Panc1 (cell line): ENCODE results near the gene ATP1A3. TPM values are rescaled to one million over a fixed set of nuclear protein-coding genes. Genes with fewer than 3 reads are reported as not detected.

Source experiments
- ATAC-seq: fragments of 200-7000 bp; cut with Tn5 transposase; 2 replicates; pipeline ENCODE4 v1.9.1; 2020; ENCODE audit warnings: mild to moderate bottlenecking, moderate library complexity
- BruUV-seq: library from RNA; stranded (reverse); fragments of 400-500 nt; replicated peaks from 2 replicates; lab custom pipeline; 2021; lab: Mats Ljungman, UMichigan
- CTCF ChIA-PET: fragments of 300-600 bp; sonication (Branson Sonifier 250); formaldehyde crosslinking; loops from one replicate; lab custom pipeline; 2022; ENCODE audit warnings: antibody characterized with exemption; lab: Charles Lee
- POLR2A ChIA-PET: fragments of 300-600 bp; sonication (Branson Sonifier 250); formaldehyde crosslinking; loops from one replicate; lab custom pipeline; 2022; ENCODE audit warnings: antibody characterized with exemption; lab: Charles Lee
- DNase-seq: peaks from one replicate; pipeline ENCODE4 v3.0.0-alpha.2; 2010; ENCODE audit warnings: low read depth, low spot score
- H3K27ac ChIP-seq: 2 replicates; pipeline ENCODE4 v1.5.1; 2011; ENCODE audit warnings: mild to moderate bottlenecking, low read length, inconsistent platforms
- H3K27me3 ChIP-seq: fragments of 200-500 bp; sonication (Bioruptor generic); 2 replicates; pipeline ENCODE4 v1.6.0; 2014; ENCODE audit warnings: low read length, inconsistent platforms; ENCODE audit not compliant: control insufficient read depth, insufficient read depth
- H3K36me3 ChIP-seq: fragments of 200-500 bp; sonication (Bioruptor generic); 2 replicates; pipeline ENCODE4 v1.5.1; 2014; ENCODE audit warnings: inconsistent platforms, mild to moderate bottlenecking, low read length, moderate library complexity; ENCODE audit not compliant: control insufficient read depth, insufficient read depth
- H3K4me1 ChIP-seq: 2 replicates; pipeline ENCODE4 v1.5.1; 2011; ENCODE audit warnings: inconsistent platforms, mild to moderate bottlenecking, low read length, moderate library complexity; ENCODE audit not compliant: control insufficient read depth, insufficient read depth
- H3K4me3 ChIP-seq, 2 experiments: 2 replicates each; pipeline ENCODE4 v1.5.1; 2011 to 2012; ENCODE audit warnings: low read depth in 2 of 2, low read length in 2 of 2, mild to moderate bottlenecking in 2 of 2, inconsistent platforms in 1 of 2, moderate library complexity in 1 of 2
- H3K9me3 ChIP-seq: fragments of 200-500 bp; sonication (Bioruptor generic); 2 replicates; pipeline ENCODE4 v1.5.1; 2014; ENCODE audit warnings: low read depth, mild to moderate bottlenecking, inconsistent platforms, low read length, moderate library complexity; ENCODE audit not compliant: control insufficient read depth, insufficient read depth
- CTCF ChIP-seq: fragments of 450-650 bp; IDR thresholded peaks from 2 replicates; pipeline ENCODE4 v1.5.1; 2017; ENCODE audit warnings: mild to moderate bottlenecking
- POLR2AphosphoS5 ChIP-seq: IDR thresholded peaks from 2 replicates; pipeline ENCODE4 v1.6.1; 2012; ENCODE audit warnings: mild to moderate bottlenecking, low read depth, low read length, moderate library complexity
- SIN3A ChIP-seq: IDR thresholded peaks from 2 replicates; pipeline ENCODE4 v1.6.1; 2012; ENCODE audit warnings: low read depth, mild to moderate bottlenecking, low read length, moderate library complexity, borderline replicate concordance; ENCODE audit not compliant: insufficient read depth
- TCF7L2 ChIP-seq: IDR thresholded peaks from 2 replicates; pipeline ENCODE4 v1.6.1; 2011; ENCODE audit warnings: mild to moderate bottlenecking, low read depth, low read length, inconsistent platforms
- in situ Hi-C: cut with HindIII; loops from 2 replicates; pipeline ENCODE4 v1.10.0; 2016; ENCODE audit warnings: low sequenced_read_pairs, low pct_unique_long_range_greater_than_20kb
- intact Hi-C: fragments of 100-400 bp; cut with micrococcal nuclease; formaldehyde crosslinking; loops from one replicate; pipeline ENCODE4 v1.10.0; 2022; ENCODE audit not compliant: unreplicated experiment
- total RNA-seq: library from RNA; stranded (reverse); gene quantifications from one replicate; pipeline ENCODE4 v1.2.1, GENCODE V29; 2021; ENCODE audit not compliant: unreplicated experiment
- TF ChIP-seq, protein P1 (sequence below), 2 experiments: IDR thresholded peaks; 2 replicates each; pipeline ENCODE4 v1.6.1; 2011 to 2012; ENCODE audit warnings: low read depth in 2 of 2, control low read depth in 1 of 2, low read length in 1 of 2, mild to moderate bottlenecking in 1 of 2, moderate library complexity in 1 of 2; ENCODE audit not compliant: insufficient read depth in 1 of 2

The ATP1A3 gene
- total RNA-seq, 1 experiment from 2014 or later: 4.9 TPM

- CTCF ChIA-PET: no interaction called here
- no TSS peak for BruUV-seq
- Histone ChIP-seq H3K36me3 (no peaks in the 10 kb centered on the region), H3K9me3 (no peaks in the 10 kb centered on the region), H3K27me3 (no peaks in the 10 kb centered on the region), H3K27ac (no peak overlapping the region), H3K4me3 (no peak overlapping the region), H3K4me1 (no peaks in the 10 kb centered on the region)
- POLR2A ChIA-PET: no interaction called here
- intact Hi-C loops: no loop called here
- no peak for DNase-seq
- in situ Hi-C loops: no loop called here
- TF ChIP-seq TCF7L2 (no peak), CTCF (no peak), POLR2AphosphoS5 (no peak), SIN3A (no peak)
- TF ChIP-seq, protein P1, sequence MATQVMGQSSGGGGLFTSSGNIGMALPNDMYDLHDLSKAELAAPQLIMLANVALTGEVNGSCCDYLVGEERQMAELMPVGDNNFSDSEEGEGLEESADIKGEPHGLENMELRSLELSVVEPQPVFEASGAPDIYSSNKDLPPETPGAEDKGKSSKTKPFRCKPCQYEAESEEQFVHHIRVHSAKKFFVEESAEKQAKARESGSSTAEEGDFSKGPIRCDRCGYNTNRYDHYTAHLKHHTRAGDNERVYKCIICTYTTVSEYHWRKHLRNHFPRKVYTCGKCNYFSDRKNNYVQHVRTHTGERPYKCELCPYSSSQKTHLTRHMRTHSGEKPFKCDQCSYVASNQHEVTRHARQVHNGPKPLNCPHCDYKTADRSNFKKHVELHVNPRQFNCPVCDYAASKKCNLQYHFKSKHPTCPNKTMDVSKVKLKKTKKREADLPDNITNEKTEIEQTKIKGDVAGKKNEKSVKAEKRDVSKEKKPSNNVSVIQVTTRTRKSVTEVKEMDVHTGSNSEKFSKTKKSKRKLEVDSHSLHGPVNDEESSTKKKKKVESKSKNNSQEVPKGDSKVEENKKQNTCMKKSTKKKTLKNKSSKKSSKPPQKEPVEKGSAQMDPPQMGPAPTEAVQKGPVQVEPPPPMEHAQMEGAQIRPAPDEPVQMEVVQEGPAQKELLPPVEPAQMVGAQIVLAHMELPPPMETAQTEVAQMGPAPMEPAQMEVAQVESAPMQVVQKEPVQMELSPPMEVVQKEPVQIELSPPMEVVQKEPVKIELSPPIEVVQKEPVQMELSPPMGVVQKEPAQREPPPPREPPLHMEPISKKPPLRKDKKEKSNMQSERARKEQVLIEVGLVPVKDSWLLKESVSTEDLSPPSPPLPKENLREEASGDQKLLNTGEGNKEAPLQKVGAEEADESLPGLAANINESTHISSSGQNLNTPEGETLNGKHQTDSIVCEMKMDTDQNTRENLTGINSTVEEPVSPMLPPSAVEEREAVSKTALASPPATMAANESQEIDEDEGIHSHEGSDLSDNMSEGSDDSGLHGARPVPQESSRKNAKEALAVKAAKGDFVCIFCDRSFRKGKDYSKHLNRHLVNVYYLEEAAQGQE (IDR thresholded peaks at IDR 0.05; ENCODE audit: insufficient read depth in 1 of 2, low read depth in 2 of 2, low read length in 1 of 2): no peak
- ATAC-seq: no peak
Observed at GRCh38 chr19:41920882-41921576, 73.0 kb downstream of the ATP1A3 start.

- POLR2A ChIA-PET: no interaction called here
- Histone ChIP-seq H3K36me3 (no peaks in the 10 kb centered on the region), H3K4me3 (no peak overlapping the region), H3K9me3 (no peaks in the 10 kb centered on the region), H3K27me3 (no peaks in the 10 kb centered on the region), H3K4me1 (no peaks in the 10 kb centered on the region), H3K27ac (no peak overlapping the region)
- in situ Hi-C loops (no loop called here), intact Hi-C loops (no loop called here)
- BruUV-seq: no TSS peak
- TF ChIP-seq, protein P1 (IDR thresholded peaks at IDR 0.05; ENCODE audit: insufficient read depth in 1 of 2, low read depth in 2 of 2, low read length in 1 of 2): no peak
- no peak for TF ChIP-seq CTCF
- TF ChIP-seq TCF7L2: no peak
- no peak for TF ChIP-seq SIN3A
- no peak for TF ChIP-seq POLR2AphosphoS5
- CTCF ChIA-PET: no interaction called here
- ATAC-seq: no peak
- DNase-seq: no peak
Observed at GRCh38 chr19:41919948-41920712, 73.9 kb downstream of the ATP1A3 start.
